Measurements from ENCODE around the gene EIF4G3. TPM values are rescaled to one million over a fixed set of nuclear protein-coding genes. Genes with fewer than 3 reads are reported as not detected.
"Not testable (repeated sequence)": the region's sequence is repeated elsewhere in the genome, so short reads cannot be mapped to it uniquely, and the experiment has no call there.

EIF4G3 gene
- polyA plus RNA-seq, 3 donors, result 5.1 to 34.2 (median 5.8) TPM

GRCh38 chr1:21212126-21212525 lies 35.4 kb upstream of the EIF4G3 start:
- H3K79me2 ChIP-seq (ENCODE audit: insufficient read depth, low read length), result no peaks in the 10 kb centered on the region
- H3K27me3 ChIP-seq (ENCODE audit: control insufficient read depth in 2 of 2, insufficient read depth in 2 of 2, low read length in 2 of 2), result no peaks in the 10 kb centered on the region
- DNase-seq, result no peak
- no peaks in the 10 kb centered on the region for H3K4me1 ChIP-seq (ENCODE audit: control insufficient read depth in 1 of 2, insufficient read depth in 2 of 2, low read length in 2 of 2)
- TF ChIP-seq, protein P1, sequence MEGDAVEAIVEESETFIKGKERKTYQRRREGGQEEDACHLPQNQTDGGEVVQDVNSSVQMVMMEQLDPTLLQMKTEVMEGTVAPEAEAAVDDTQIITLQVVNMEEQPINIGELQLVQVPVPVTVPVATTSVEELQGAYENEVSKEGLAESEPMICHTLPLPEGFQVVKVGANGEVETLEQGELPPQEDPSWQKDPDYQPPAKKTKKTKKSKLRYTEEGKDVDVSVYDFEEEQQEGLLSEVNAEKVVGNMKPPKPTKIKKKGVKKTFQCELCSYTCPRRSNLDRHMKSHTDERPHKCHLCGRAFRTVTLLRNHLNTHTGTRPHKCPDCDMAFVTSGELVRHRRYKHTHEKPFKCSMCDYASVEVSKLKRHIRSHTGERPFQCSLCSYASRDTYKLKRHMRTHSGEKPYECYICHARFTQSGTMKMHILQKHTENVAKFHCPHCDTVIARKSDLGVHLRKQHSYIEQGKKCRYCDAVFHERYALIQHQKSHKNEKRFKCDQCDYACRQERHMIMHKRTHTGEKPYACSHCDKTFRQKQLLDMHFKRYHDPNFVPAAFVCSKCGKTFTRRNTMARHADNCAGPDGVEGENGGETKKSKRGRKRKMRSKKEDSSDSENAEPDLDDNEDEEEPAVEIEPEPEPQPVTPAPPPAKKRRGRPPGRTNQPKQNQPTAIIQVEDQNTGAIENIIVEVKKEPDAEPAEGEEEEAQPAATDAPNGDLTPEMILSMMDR (IDR thresholded peaks at IDR 0.05), result no peak
- intact Hi-C loops (cut with micrococcal nuclease), result no loop called here
- no peak overlapping the region for H2AFZ ChIP-seq (ENCODE audit: insufficient read depth, low read depth, low read length, poor library complexity, severe bottlenecking)
- Mint-ChIP-seq H3K4me3 (no peak overlapping the region), H3K27me3 (ENCODE audit: low read depth in 3 of 3) (peaks cover 4 to 10% (median 10%) of the 10 kb centered on the region in 3 donors), H3K9me3 (no peaks in the 10 kb centered on the region), H3K36me3 (no peaks in the 10 kb centered on the region), H3K27ac (no peak overlapping the region), H3K4me1 (no peaks in the 10 kb centered on the region)
- H3K36me3 ChIP-seq (replicated peaks in 1 of 2; ENCODE audit: control insufficient read depth in 1 of 2, insufficient read depth in 2 of 2, low read length in 2 of 2), result no peaks in the 10 kb centered on the region
- H4K20me1 ChIP-seq (ENCODE audit: insufficient read depth, low read length), result peaks cover 3% of the 10 kb centered on the region
- no peak overlapping the region for H3K4me3 ChIP-seq (replicated peaks in 1 of 3; ENCODE audit: low read depth in 2 of 3, low read length in 3 of 3)
- WGBS (ENCODE audit: insufficient coverage), result 90% methylated on average over 2 of the region's 3 CpGs
- no peak overlapping the region for H3K4me2 ChIP-seq (replicated peaks; ENCODE audit: extremely low read depth, low read length, poor library complexity, severe bottlenecking)
- H3K9me3 ChIP-seq (replicated peaks in 1 of 2; ENCODE audit: control insufficient read depth in 1 of 2, insufficient read depth in 1 of 2, low read length in 2 of 2), result no peaks in the 10 kb centered on the region
- no peak overlapping the region for H3K9ac ChIP-seq (ENCODE audit: insufficient read depth, low read length, poor library complexity, severe bottlenecking)
- H3K27ac ChIP-seq (ENCODE audit: low read depth in 1 of 2, low read length in 2 of 2), result no peak overlapping the region

GRCh38 chr1:21208137-21208700 lies 31.5 kb upstream of the EIF4G3 start:
- H3K27ac Mint-ChIP-seq, H3K4me3 Mint-ChIP-seq: not testable (repeated sequence)
- 100% methylated on average over 1 of the region's 6 CpGs for WGBS (ENCODE audit: insufficient coverage)

More at GRCh38 chr1:21208137-21208700, 31.5 kb upstream of the EIF4G3 start:
- H3K4me2 ChIP-seq (replicated peaks; ENCODE audit: extremely low read depth, low read length, poor library complexity, severe bottlenecking); H3K27me3 ChIP-seq (ENCODE audit: control insufficient read depth in 2 of 2, insufficient read depth in 2 of 2, low read length in 2 of 2); H3K36me3 Mint-ChIP-seq; H3K4me1 Mint-ChIP-seq; H2AFZ ChIP-seq (ENCODE audit: insufficient read depth, low read depth, low read length, poor library complexity, severe bottlenecking); H3K27ac ChIP-seq (ENCODE audit: low read depth in 1 of 2, low read length in 2 of 2); H3K27me3 Mint-ChIP-seq (ENCODE audit: low read depth in 3 of 3); H4K20me1 ChIP-seq (ENCODE audit: insufficient read depth, low read length); intact Hi-C loops (cut with micrococcal nuclease); H3K36me3 ChIP-seq (replicated peaks in 1 of 2; ENCODE audit: control insufficient read depth in 1 of 2, insufficient read depth in 2 of 2, low read length in 2 of 2); H3K4me1 ChIP-seq (ENCODE audit: control insufficient read depth in 1 of 2, insufficient read depth in 2 of 2, low read length in 2 of 2); H3K9me3 ChIP-seq (replicated peaks in 1 of 2; ENCODE audit: control insufficient read depth in 1 of 2, insufficient read depth in 1 of 2, low read length in 2 of 2); DNase-seq; H3K4me3 ChIP-seq (replicated peaks in 1 of 3; ENCODE audit: low read depth in 2 of 3, low read length in 3 of 3); H3K79me2 ChIP-seq (ENCODE audit: insufficient read depth, low read length); H3K9me3 Mint-ChIP-seq; H3K9ac ChIP-seq (ENCODE audit: insufficient read depth, low read length, poor library complexity, severe bottlenecking): not testable (repeated sequence)
